RWPE2 (cell line): ENCODE data around the gene ST8SIA4.
A peak's percentile ranks its signal among the peaks of the same experiment; 100 is the strongest.

ENCODE experiments used
- ATAC-seq: fragments of 200-7000 bp; cut with Tn5 transposase; 3 replicates; pipeline ENCODE4 v1.9.1; 2021; ENCODE audit warnings: low read depth
- DNase-seq: peaks from one replicate; pipeline ENCODE4 v3.0.0-alpha.2; 2020; ENCODE audit warnings: low spot score
- H3K27ac ChIP-seq: fragments of 450-650 bp; 2 replicates; pipeline ENCODE4 v1.5.1; 2017; ENCODE audit warnings: mild to moderate bottlenecking; ENCODE audit not compliant: poor library complexity, severe bottlenecking
- H3K27me3 ChIP-seq: fragments of 250-450 bp; sonication (Bioruptor Pico); 2 replicates; pipeline ENCODE4 v1.5.1; 2021; ENCODE audit warnings: mild to moderate bottlenecking, moderate library complexity; ENCODE audit not compliant: insufficient read depth, poor library complexity, severe bottlenecking
- H3K36me3 ChIP-seq: fragments of 250-450 bp; sonication (Bioruptor Pico); 2 replicates; pipeline ENCODE4 v1.5.1; 2020; ENCODE audit warnings: low read depth, mild to moderate bottlenecking, moderate library complexity
- H3K4me1 ChIP-seq: fragments of 250-450 bp; sonication (Bioruptor Pico); 2 replicates; pipeline ENCODE4 v1.5.1; 2021; ENCODE audit warnings: mild to moderate bottlenecking, moderate library complexity; ENCODE audit not compliant: insufficient read depth, poor library complexity, severe bottlenecking
- H3K4me3 ChIP-seq: fragments of 250-450 bp; sonication (Bioruptor Pico); 2 replicates; pipeline ENCODE4 v1.5.1; 2021; ENCODE audit warnings: mild to moderate bottlenecking, moderate library complexity; ENCODE audit not compliant: severe bottlenecking
- H3K9me3 ChIP-seq: fragments of 250-450 bp; sonication (Bioruptor Pico); 2 replicates; pipeline ENCODE4 v1.5.1; 2021; ENCODE audit warnings: mild to moderate bottlenecking, moderate library complexity; ENCODE audit not compliant: severe bottlenecking
- CTCF ChIP-seq: fragments of 450-650 bp; IDR thresholded peaks from one replicate; pipeline ENCODE4 v1.5.1; 2017; ENCODE audit warnings: mild to moderate bottlenecking, moderate library complexity; ENCODE audit not compliant: poor library complexity, severe bottlenecking

Gene ST8SIA4

GRCh38 chr5:100903039-100903887 is at the start of gene ST8SIA4:
Gene ST8SIA4, minus strand, starts transcription at chr5:100903282. Its CDS starts 327 bp downstream, at chr5:100902955.
- peaks cover 4% of the 10 kb centered on the region for H3K4me1 ChIP-seq
- peak; percentile 63 for DNase-seq

GRCh38 chr5:100950985-100951384 is 47.9 kb upstream of the ST8SIA4 start:
- no peaks in the 10 kb centered on the region for H3K27me3 ChIP-seq
- H3K4me3 ChIP-seq = no peak overlapping the region
- no peaks in the 10 kb centered on the region for H3K36me3 ChIP-seq
- DNase-seq (no peak), ATAC-seq (no peak)
- H3K9me3 ChIP-seq = no peaks in the 10 kb centered on the region
- H3K27ac ChIP-seq = no peak overlapping the region
- no peak for TF ChIP-seq CTCF
- H3K4me1 ChIP-seq = no peaks in the 10 kb centered on the region

More at GRCh38 chr5:100903039-100903887, at the start of gene ST8SIA4:
- Histone ChIP-seq H3K27me3 (peaks cover 72% of the 10 kb centered on the region), H3K9me3 (no peaks in the 10 kb centered on the region), H3K4me3 (peak within 1 kb of the TSS; percentile 22), H3K36me3 (no peaks in the 10 kb centered on the region), H3K27ac (no peak within 1 kb of the TSS)
- ATAC-seq = peak; percentile 77
- TF ChIP-seq CTCF = no peak

GRCh38 chr5:100913298-100913697 is 10.2 kb upstream of the ST8SIA4 start:
- no peak for TF ChIP-seq CTCF
- H3K4me3 ChIP-seq = no peak overlapping the region
- no peaks in the 10 kb centered on the region for H3K27me3 ChIP-seq
- no peaks in the 10 kb centered on the region for H3K9me3 ChIP-seq
- no peak overlapping the region for H3K27ac ChIP-seq
- DNase-seq (no peak), ATAC-seq (no peak)
- H3K4me1 ChIP-seq = no peaks in the 10 kb centered on the region
- no peaks in the 10 kb centered on the region for H3K36me3 ChIP-seq

- ATAC-seq (no peak), DNase-seq (no peak)
- no peak overlapping the region for H3K27ac ChIP-seq
- H3K4me1 ChIP-seq = no peaks in the 10 kb centered on the region
- H3K4me3 ChIP-seq = no peak overlapping the region
- TF ChIP-seq CTCF = no peak
- H3K9me3 ChIP-seq = no peaks in the 10 kb centered on the region
- no peaks in the 10 kb centered on the region for H3K36me3 ChIP-seq
- peaks cover 19% of the 10 kb centered on the region for H3K27me3 ChIP-seq
Observed at GRCh38 chr5:100909034-100909433, 6.0 kb upstream of the ST8SIA4 start.
